Caco-2 (cell line): ENCODE measurements around the gene PCYOX1L. TPM values are rescaled to one million over a fixed set of nuclear protein-coding genes. Genes with fewer than 3 reads are reported as not detected.

ENCODE experiments used
- BruUV-seq: library from RNA; stranded (reverse); fragments of 400-500 nt; replicated peaks from 2 replicates; lab custom pipeline; 2021; lab: Mats Ljungman, UMichigan
- CTCF ChIA-PET: fragments of 300-600 bp; sonication (Branson Sonifier 250); formaldehyde crosslinking; loops from one replicate; lab custom pipeline; 2022; ENCODE audit warnings: antibody characterized with exemption; lab: Charles Lee
- POLR2A ChIA-PET: fragments of 300-600 bp; sonication (Branson Sonifier 250); formaldehyde crosslinking; loops from one replicate; lab custom pipeline; 2022; ENCODE audit warnings: antibody characterized with exemption; lab: Charles Lee
- DNase-seq, 2 experiments: peaks; one replicate each; pipeline versions ENCODE4 v3.0.0 to v3.0.0-alpha.2; 2020 to 2022
- H3K27me3 ChIP-seq: replicated peaks from 2 replicates; pipeline ENCODE4 v1.6.0; 2011; ENCODE audit warnings: low read length; ENCODE audit not compliant: control insufficient read depth, insufficient read depth
- H3K36me3 ChIP-seq: 2 replicates; pipeline ENCODE4 v1.5.1; 2011; ENCODE audit warnings: low read length; ENCODE audit not compliant: control insufficient read depth, insufficient read depth
- H3K4me1 ChIP-seq: fragments of 250-450 bp; sonication (Bioruptor Pico); 2 replicates; pipeline ENCODE4 v1.5.1; 2020; ENCODE audit warnings: mild to moderate bottlenecking
- H3K4me3 ChIP-seq: 2 replicates; pipeline ENCODE4 v1.5.1; 2011; ENCODE audit warnings: low read depth, mild to moderate bottlenecking, control low read depth, low read length
- H3K9me3 ChIP-seq: fragments of 250-450 bp; sonication (Bioruptor Pico); 2 replicates; pipeline ENCODE4 v1.5.1; 2020; ENCODE audit warnings: mild to moderate bottlenecking, moderate library complexity
- H3K27ac Mint-ChIP-seq: one replicate; pipeline ENCODE4 v1.8.0; 2022; ENCODE audit warnings: mixed read lengths; ENCODE audit not compliant: unreplicated experiment
- H3K27me3 Mint-ChIP-seq: one replicate; pipeline ENCODE4 v1.8.0; 2022; ENCODE audit warnings: mixed read lengths; ENCODE audit not compliant: insufficient read depth, unreplicated experiment
- H3K36me3 Mint-ChIP-seq: one replicate; pipeline ENCODE4 v1.8.0; 2022; ENCODE audit warnings: mild to moderate bottlenecking, mixed read lengths; ENCODE audit not compliant: insufficient read depth, unreplicated experiment
- H3K4me1 Mint-ChIP-seq: one replicate; pipeline ENCODE4 v1.8.0; 2022; ENCODE audit warnings: low read depth, mixed read lengths; ENCODE audit not compliant: unreplicated experiment
- H3K4me3 Mint-ChIP-seq: one replicate; pipeline ENCODE4 v1.8.0; 2022; ENCODE audit warnings: mild to moderate bottlenecking, moderate library complexity, mixed read lengths; ENCODE audit not compliant: unreplicated experiment
- H3K9me3 Mint-ChIP-seq: one replicate; pipeline ENCODE4 v1.8.0; 2022; ENCODE audit warnings: mixed read lengths; ENCODE audit not compliant: unreplicated experiment
- intact Hi-C: fragments of 100-400 bp; cut with micrococcal nuclease; formaldehyde crosslinking; loops from one replicate; pipeline ENCODE4 v1.10.0; 2022; ENCODE audit not compliant: unreplicated experiment
- total RNA-seq: library from RNA; stranded (reverse); gene quantifications from 2 replicates; pipeline ENCODE4 v1.2.3, GENCODE V29; 2022
- TF ChIP-seq, protein P1 (sequence below), 2 experiments: fragments of 200-600 bp in 1 of 2; IDR thresholded peaks; 1 replicate in 1 of 2; 2 replicates in 1 of 2; pipeline versions ENCODE4 v1.5.1 to v1.8.0; 2011 to 2022; ENCODE audit warnings: antibody characterized with exemption in 1 of 2, control low read depth in 1 of 2, inconsistent platforms in 1 of 2, low read depth in 1 of 2, low read length in 1 of 2, mild to moderate bottlenecking in 1 of 2, moderate library complexity in 1 of 2; ENCODE audit not compliant: insufficient read depth in 1 of 2, severe bottlenecking in 1 of 2, unreplicated experiment in 1 of 2

The PCYOX1L gene
- total RNA-seq, 1 experiment from 2014 or later, result 10.4 TPM

DNA sequence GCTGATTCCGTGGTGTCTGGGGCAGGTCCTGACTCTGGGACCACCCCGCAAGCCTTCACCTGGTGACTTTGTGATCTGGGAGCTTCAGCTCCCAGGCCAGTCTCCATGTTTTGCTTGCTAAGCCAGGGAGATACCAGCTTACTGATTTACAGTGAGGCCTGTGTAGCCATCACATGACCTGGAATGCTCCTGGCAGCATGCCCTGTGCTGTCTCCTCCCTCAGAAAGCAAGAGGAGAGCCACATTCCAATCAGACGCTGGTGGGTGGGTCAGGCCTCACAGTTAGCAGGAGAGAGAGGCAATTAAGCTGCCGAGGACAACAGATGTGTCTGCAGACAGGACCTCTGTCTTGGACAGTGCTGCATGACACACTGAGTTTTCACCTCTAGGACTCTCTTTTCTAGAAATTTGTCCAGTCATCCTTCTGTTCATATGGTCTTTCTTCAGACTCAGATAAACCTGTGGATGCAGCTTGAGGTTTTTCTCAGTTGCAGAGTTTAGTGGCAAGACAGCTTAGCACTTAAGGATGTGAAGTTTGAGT is 37.0 kb upstream of the PCYOX1L start:
- TF ChIP-seq, protein P1, sequence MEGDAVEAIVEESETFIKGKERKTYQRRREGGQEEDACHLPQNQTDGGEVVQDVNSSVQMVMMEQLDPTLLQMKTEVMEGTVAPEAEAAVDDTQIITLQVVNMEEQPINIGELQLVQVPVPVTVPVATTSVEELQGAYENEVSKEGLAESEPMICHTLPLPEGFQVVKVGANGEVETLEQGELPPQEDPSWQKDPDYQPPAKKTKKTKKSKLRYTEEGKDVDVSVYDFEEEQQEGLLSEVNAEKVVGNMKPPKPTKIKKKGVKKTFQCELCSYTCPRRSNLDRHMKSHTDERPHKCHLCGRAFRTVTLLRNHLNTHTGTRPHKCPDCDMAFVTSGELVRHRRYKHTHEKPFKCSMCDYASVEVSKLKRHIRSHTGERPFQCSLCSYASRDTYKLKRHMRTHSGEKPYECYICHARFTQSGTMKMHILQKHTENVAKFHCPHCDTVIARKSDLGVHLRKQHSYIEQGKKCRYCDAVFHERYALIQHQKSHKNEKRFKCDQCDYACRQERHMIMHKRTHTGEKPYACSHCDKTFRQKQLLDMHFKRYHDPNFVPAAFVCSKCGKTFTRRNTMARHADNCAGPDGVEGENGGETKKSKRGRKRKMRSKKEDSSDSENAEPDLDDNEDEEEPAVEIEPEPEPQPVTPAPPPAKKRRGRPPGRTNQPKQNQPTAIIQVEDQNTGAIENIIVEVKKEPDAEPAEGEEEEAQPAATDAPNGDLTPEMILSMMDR (IDR thresholded peaks at IDR 0.05; ENCODE audit: insufficient read depth in 1 of 2, low read depth in 1 of 2, low read length in 1 of 2, severe bottlenecking in 1 of 2, unreplicated experiment in 1 of 2), result no peak
- Mint-ChIP-seq H3K4me1 (peaks cover 11% of the 10 kb centered on the region), H3K27ac (peak overlapping the region; percentile 33), H3K4me3 (no peak overlapping the region), H3K27me3 (no peaks in the 10 kb centered on the region), H3K36me3 (no peaks in the 10 kb centered on the region), H3K9me3 (no peaks in the 10 kb centered on the region)
- intact Hi-C loops, result loop anchor here (1.0 kb wide), 2 partner anchors 24 to 46 kb away; partner anchors contain the start of gene GRPEL2
- no TSS peak for BruUV-seq
- DNase-seq, result peak; percentile 81 to 91
- H3K4me1 ChIP-seq, result peaks cover 23% of the 10 kb centered on the region
- H3K4me3 ChIP-seq, result no peak overlapping the region
- no peaks in the 10 kb centered on the region for H3K27me3 ChIP-seq
- ChIA-PET POLR2A (interaction anchor here (1.5 kb wide), 1 partner anchor 24 kb away, joined by 11 read pairs; the partner anchor contains the start of gene GRPEL2), CTCF (interaction anchor here (0.6 to 2.0 kb wide), 8 partner anchors 12 to 52 kb away, joined by 3 to 12 read pairs (median 4); partner anchors contain the start of genes GRPEL2 and PCYOX1L)
- H3K9me3 ChIP-seq, result no peaks in the 10 kb centered on the region
- no peaks in the 10 kb centered on the region for H3K36me3 ChIP-seq

DNA sequence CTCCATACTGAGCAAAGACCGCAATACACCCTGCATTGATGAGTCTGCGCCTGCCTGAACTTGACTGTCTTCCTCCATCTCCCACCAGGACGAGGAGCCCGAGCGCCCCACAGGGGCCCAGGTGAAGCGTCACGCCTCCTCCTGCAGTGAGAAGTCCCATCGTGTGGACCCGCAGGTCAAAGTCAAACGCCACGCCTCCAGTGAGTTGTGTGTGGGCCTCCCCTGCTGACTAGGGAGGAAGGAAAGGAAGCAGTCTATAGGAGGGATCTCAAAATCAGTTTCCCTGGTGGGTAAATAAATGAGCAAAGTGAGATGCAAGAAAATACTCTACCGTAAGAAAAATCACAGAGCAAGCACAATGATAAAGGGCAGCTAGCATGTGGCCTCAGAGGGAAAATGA is 35.3 kb upstream of the PCYOX1L start:
- intact Hi-C loops, result no loop called here
- peak; percentile 69 to 79 for DNase-seq
- TF ChIP-seq, protein P1 (IDR thresholded peaks at IDR 0.05; ENCODE audit: insufficient read depth in 1 of 2, low read depth in 1 of 2, low read length in 1 of 2, severe bottlenecking in 1 of 2, unreplicated experiment in 1 of 2), result peak in 1 of 2 experiments; percentile 11
- H3K4me1 Mint-ChIP-seq, result peaks cover 11% of the 10 kb centered on the region
- Histone ChIP-seq H3K4me3 (no peak overlapping the region), H3K36me3 (no peaks in the 10 kb centered on the region), H3K27me3 (no peaks in the 10 kb centered on the region), H3K4me1 (peaks cover 23% of the 10 kb centered on the region), H3K9me3 (no peaks in the 10 kb centered on the region)
- no peak overlapping the region for H3K27ac Mint-ChIP-seq
- ChIA-PET POLR2A (no interaction called here), CTCF (interaction anchor here (1.3 kb wide), 1 partner anchor 45 kb away, joined by 4 read pairs; no protein-coding TSS in a partner anchor)
- H3K9me3 Mint-ChIP-seq, result no peaks in the 10 kb centered on the region
- H3K27me3 Mint-ChIP-seq, result no peaks in the 10 kb centered on the region
- BruUV-seq, result no TSS peak
- H3K4me3 Mint-ChIP-seq, result no peak overlapping the region
- no peaks in the 10 kb centered on the region for H3K36me3 Mint-ChIP-seq

DNA sequence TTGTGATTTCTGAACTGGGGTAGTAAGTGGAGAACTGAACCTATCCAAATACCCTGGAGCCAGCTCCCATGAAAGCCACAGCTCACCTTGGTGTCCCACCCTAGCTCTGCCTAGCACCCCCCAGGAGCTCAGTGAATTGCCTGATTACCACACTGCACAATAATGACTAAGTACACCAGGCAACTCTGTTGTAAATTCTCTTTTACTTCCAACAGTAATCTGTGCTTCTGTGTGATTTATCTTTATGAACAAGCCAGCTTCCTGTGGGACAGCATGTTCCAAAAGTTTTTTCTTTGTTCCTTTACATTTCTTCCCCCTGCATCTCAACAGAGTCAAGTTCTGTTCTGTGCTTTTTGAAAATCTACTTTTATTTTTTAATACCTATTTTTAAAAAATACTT is 34.6 kb upstream of the PCYOX1L start:
- DNase-seq, result no peak
- ChIA-PET POLR2A (interaction anchor here (1.4 kb wide), 1 partner anchor 22 kb away, joined by 4 read pairs; the partner anchor contains the start of gene GRPEL2), CTCF (interaction anchor here (1.3 kb wide), 1 partner anchor 44 kb away, joined by 4 read pairs; no protein-coding TSS in a partner anchor)
- H3K36me3 Mint-ChIP-seq, result no peaks in the 10 kb centered on the region
- peaks cover 11% of the 10 kb centered on the region for H3K4me1 Mint-ChIP-seq
- Histone ChIP-seq H3K4me3 (no peak overlapping the region), H3K36me3 (no peaks in the 10 kb centered on the region), H3K4me1 (peaks cover 23% of the 10 kb centered on the region), H3K9me3 (no peaks in the 10 kb centered on the region), H3K27me3 (no peaks in the 10 kb centered on the region)
- no TSS peak for BruUV-seq
- H3K9me3 Mint-ChIP-seq, result no peaks in the 10 kb centered on the region
- no peak overlapping the region for H3K27ac Mint-ChIP-seq
- no peaks in the 10 kb centered on the region for H3K27me3 Mint-ChIP-seq
- TF ChIP-seq, protein P1 (IDR thresholded peaks at IDR 0.05; ENCODE audit: insufficient read depth in 1 of 2, low read depth in 1 of 2, low read length in 1 of 2, severe bottlenecking in 1 of 2, unreplicated experiment in 1 of 2), result no peak
- intact Hi-C loops, result no loop called here
- H3K4me3 Mint-ChIP-seq, result no peak overlapping the region
